HG03066 (cell line): ENCODE measurements around the gene RAB3IL1.
"Not testable (repeated sequence)": the region's sequence is repeated elsewhere in the genome, so short reads cannot be mapped to it uniquely, and the experiment has no call there.

ENCODE experiments used
- ATAC-seq: cut with Tn5 transposase; IDR thresholded peaks from one replicate; pipeline ENCODE4 v1.9.1; 2021; ENCODE audit warnings: low read depth; ENCODE audit not compliant: unreplicated experiment

Gene RAB3IL1, protein sequence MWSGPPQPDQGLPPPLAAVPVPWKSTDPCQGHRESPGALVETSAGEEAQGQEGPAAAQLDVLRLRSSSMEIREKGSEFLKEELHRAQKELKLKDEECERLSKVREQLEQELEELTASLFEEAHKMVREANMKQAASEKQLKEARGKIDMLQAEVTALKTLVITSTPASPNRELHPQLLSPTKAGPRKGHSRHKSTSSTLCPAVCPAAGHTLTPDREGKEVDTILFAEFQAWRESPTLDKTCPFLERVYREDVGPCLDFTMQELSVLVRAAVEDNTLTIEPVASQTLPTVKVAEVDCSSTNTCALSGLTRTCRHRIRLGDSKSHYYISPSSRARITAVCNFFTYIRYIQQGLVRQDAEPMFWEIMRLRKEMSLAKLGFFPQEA

DNA sequence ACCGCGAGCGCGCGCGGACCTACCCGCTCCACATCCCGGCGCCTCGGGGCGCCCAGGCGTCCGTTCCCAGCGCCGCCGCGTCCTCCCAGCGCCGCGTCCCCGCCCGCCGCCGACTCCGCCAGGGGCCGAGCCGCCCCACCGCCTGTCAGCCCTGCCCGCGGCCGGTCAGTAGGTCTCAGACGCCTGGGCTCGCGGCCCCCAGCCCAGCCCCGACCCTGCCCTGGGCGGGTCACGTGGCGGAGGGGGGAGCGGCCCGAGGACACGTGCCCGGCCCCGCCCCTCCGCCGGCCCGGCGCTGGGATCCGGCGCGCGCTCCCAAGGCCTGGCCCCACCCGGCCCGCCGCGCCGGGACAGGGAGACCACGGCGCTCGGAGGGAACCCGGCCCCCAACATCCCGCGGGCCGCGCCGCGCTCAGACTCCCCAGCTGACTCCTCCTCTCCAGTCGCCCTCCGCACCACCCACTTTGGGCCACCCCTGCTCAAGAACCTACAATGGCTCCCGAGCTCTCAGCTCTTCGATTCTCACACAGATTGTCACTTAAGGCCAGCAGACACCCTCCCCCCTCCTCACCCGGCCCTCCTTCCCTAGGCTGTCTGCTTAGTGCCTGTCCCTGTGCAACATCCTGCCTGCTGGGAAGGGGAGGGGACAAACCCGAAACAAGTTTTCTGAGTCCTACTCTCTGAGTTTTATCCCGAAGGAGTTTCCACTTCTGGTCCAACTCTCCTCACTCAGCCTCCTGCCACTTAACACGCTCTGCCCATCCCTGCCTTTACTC is at the start of gene RAB3IL1:
Gene RAB3IL1, minus strand, starts transcription at position 233 of the 776 bp plus-strand sequence. Its CDS starts 199 bp downstream, at position 34.
- no peak for ATAC-seq

DNA sequence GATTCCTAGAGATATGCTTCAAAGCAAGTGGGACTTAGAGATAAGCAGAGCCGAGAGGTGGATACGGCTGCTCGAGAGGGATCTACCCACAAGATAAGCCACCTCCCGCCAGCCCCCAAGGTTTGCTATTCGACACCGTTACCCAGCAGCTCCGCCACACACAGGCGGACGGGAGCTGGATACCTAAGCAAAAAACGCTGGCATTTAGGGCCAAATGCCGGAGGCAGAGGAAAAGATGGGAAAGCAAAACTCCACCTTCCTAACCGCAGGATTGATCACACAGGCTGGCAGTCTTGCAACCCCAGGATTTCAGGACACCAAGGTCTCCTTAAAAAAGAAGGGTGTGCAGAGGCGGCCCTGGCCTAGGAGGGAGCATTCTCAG is 49.4 kb upstream of the RAB3IL1 start:
- no peak for ATAC-seq

DNA sequence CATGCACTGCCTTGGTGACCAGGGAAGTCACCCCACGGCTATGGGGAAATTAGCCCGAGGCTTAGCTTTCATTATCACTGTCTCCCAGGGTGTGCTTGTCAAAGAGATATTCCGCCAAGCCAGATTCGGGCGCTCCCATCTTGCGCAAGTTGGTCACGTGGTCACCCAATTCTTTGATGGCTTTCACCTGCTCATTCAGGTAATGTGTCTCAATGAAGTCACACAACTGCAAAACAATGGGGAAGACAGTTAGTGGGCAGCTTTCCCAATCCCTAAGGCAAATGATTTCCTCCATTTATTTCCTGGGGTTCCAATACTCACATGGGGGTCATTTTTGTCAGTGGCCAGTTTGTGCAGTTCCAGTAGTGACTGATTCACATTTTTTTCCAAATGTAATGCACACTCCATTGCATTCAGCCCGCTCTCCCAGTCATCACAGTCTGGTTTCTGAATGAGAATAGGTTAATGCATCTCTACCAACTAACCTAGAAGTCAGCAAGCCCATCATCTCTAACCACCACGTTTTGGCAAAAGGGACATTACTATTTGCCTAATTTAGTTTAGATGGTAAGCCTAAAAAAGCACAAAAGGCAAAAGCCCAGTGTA is 47.4 kb upstream of the RAB3IL1 start:
- not testable (repeated sequence) for ATAC-seq

DNA sequence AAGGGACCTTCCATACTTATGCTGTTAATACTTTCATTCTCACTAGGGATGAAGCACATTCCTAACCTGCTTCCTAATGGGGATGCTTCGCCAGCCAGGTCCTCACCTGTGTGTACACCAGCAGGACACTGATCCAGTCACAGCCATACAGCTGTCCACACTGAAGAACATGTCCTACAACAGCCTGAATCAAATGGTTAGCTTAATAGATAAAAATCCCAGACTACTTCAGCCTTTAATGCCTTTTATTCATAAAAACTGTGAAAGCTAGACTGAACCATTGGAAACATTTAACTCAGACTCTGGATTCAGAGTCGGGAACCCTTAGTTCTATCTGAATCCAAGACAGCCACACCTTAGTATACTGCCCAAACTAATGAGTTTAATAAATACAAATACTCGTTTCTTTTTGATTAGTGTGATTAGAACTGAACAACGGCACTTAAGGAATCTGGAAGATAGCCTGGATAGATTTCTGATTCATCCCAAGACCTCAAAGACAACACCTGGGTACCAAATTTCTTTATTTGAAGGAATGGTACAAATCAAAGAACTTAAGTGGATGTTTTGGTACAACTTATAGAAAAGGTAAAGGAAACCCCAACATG is 46.8 kb upstream of the RAB3IL1 start:
- no peak for ATAC-seq

DNA sequence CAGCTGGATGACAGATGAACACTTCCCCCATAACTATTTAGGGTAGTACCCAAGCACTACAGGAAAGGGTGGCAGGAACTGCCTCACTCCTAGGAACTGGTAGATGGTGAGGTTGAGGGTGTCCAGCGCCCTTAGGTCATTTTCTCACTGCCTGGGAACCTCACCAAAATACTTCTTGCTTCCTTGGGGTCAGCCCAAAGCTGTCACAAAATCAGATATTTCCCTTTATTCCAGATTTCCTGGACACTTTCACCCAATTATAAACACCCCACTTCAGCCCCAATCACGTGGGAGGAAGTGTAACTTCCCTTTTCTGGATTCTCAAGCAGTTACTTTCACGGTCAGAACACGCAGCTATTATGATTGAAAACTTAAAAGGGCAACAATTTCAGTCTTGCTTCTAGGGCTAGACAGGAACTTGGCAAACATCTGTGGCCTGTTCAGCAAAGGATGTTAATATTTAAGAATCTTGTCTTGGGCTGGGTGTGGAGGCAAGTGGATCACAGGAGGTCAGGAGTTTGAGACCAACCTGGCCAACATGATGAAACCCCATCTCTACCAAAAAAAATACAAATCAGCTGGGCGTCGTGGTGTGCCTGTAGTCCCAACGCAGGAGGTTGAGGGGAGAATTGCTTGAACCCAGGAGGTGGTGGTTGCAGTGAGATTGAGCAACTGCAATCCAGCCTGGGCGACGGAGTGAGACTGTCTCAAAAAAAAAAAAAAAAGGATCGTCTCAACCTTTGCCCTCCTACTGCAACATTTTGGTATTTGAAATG is 46.1 kb upstream of the RAB3IL1 start:
- ATAC-seq, result no peak

DNA sequence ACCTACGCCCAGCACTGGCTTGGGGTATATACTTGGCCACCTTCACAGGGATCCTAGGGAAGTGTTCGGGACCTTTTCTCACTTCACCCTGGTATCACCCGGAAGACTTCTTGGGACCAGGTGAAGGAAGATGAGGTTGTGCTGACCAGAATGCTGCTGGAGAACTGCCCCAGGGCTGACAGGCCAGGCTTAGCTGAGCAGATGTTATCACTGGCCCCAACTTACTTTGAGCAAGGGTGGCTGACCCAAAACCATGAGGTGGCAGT is 45.6 kb upstream of the RAB3IL1 start:
- no peak for ATAC-seq

DNA sequence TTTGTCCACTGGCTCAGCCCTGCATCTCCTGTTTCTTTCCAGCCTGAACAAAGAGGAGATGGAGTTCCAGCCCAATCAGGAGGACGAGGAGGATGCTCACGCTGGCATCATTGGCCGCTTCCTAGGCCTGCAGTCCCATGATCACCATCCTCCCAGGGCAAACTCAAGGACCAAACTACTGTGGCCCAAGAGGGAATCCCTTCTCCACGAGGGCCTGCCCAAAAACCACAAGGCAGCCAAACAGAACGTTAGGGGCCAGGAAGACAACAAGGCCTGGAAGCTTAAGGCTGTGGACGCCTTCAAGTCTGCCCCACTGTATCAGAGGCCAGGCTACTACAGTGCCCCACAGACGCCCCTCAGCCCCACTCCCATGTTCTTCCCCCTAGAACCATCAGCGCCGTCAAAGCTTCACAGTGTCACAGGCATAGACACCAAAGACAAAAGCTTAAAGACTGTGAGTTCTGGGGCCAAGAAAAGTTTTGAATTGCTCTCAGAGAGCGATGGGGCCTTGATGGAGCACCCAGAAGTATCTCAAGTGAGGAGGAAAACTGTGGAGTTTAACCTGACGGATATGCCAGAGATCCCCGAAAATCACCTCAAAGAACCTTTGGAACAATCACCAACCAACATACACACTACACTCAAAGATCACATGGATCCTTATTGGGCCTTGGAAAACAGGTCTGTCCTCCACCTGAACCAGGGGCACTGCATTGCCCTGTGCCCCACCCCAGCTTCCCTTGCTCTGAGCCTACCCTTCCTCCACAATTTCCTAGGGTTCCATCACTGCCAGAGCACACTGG is 45.0 kb upstream of the RAB3IL1 start:
- no peak for ATAC-seq

DNA sequence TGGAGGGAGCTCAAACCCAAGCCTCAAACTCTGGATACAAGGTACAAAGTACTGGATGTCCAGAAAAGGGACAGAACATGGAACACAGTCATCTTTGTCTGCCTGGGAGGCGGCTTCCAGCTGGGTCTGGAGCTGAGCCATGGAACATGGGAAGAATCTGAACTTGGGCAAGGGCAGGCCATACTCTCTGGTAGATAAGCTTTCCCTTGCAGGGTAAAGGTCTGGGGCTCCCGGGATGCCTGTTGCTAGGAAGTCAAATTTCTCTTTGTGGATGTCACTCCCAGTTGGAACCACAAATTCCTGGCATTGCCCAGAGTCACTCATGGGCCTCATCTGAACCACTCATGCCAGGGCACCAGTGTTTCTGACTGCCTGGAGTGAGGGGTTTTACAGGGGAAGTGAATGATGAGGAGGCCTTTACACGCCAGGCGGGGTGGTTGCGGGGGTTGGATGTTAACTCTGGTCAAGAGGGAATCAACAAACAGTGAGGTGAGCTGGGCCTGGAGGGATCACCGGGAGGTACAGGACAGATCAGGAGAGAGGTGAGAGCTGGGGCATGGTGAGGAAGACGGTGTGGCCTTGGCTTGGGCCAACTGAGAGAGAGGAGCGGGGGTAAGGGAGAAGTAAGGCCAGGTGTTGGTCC is 44.3 kb upstream of the RAB3IL1 start:
- ATAC-seq, result no peak

DNA sequence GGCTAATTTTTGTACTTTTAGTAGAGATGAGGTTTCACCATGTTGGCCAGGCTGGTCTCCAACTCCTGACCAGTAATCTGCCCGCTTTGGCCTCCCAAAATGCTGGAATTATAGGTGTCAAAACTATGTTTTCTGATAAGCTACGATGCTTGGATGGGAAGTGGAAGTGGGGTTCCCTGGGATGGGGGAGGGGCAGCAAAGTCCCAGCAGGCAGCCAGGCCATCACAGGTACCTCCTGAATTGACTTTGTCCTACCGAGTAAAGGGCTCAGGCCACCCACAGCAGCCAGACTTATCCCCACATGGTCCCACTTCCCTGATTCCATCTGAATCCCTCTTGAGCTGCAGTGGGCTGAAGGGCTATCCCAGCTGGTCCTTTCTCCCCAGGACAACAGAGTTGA is 43.2 kb upstream of the RAB3IL1 start:
- no peak for ATAC-seq

DNA sequence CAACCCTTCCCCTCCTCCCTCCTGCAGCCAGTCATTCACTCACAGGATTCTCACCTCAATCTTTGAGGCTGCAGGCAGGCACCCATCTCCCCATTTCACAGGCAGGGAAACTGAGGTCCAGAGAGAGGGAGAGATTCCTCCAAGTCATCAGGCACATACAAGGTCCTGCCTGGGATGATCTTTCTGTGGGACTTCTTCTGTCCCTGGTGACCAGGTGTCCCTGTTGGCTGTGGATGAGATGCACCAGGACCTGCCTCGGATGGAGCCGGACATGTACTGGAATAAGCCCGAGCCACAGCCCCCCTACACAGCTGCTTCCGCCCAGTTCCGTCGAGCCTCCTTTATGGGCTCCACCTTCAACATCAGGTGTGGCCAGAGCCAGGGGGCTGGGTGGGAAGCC is 42.3 kb upstream of the RAB3IL1 start:
- ATAC-seq, result no peak

DNA sequence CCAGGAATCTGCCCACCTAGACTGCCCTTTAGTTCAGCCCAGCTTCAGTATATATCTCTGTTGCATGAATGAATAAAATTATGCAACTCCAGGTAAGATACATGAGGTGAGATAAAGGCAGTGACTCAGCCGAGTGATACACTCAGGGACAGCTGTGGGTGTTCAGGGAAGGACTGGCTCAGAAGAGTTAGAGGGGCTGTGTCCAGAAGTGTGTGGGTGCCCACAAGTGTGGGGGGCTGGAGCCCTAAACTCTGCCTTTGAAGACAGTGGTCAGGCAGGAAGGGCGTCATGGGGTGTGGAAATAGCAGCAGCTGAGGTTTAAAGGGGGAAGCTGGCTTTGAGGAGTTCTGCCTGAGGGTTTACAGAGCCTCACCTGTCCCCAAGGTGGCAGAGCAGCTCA is 41.7 kb upstream of the RAB3IL1 start:
- ATAC-seq, result no peak

DNA sequence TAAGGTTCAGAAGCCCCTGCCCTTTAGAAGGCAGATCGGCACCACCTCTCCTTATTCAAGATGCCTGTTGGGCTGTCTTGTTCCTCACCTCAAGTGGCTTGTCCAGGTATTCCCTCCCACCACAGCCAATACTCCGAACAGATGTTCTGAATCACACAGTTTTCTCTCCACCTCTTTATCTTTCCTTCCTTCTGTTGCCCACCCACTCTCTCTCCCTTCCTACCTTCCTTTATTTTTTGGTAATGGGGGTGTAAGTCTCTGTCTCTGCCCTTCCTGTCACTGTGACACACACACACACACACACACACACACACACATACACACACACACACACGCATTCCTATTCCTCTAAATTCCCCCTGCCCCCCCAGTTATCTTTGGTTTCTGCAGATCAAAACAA is 41.2 kb upstream of the RAB3IL1 start:
- no peak for ATAC-seq

DNA sequence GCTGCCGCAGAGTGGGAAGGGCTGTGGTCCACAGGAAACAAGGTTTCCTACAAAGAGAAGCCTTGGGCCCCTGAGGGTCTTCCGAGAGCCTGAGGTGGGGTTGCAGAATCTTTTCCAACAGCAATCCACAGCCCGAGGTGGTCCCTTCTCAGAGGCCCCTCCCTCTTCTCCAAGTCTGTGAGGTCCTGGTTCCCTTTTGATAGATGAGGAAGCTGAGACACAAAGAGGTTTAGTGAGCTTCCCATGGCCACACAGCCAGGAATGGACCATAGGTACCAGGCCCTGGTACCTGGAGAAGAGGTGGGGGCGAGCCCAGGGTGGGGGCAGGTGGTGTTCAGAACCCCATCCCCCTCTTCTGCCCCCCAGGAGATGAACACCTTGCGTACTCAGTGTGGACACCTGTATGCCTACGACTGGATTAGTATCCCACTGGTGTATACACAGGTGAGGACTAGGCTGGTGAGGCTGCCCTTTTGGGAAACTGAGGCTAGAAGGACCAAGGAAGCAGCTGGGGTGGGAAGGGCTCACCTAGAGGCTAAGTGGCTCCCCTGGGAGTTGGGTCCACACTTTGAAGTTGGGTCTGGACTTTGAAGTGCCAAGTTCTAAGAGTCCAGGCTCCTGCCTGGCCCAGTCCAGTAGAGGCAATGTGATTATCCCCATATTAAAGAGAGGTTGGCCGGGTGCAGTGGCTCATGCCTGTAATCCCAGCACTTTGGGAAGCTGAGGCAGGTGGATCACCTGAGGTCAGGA is 39.8 kb upstream of the RAB3IL1 start:
- ATAC-seq, result no peak

DNA sequence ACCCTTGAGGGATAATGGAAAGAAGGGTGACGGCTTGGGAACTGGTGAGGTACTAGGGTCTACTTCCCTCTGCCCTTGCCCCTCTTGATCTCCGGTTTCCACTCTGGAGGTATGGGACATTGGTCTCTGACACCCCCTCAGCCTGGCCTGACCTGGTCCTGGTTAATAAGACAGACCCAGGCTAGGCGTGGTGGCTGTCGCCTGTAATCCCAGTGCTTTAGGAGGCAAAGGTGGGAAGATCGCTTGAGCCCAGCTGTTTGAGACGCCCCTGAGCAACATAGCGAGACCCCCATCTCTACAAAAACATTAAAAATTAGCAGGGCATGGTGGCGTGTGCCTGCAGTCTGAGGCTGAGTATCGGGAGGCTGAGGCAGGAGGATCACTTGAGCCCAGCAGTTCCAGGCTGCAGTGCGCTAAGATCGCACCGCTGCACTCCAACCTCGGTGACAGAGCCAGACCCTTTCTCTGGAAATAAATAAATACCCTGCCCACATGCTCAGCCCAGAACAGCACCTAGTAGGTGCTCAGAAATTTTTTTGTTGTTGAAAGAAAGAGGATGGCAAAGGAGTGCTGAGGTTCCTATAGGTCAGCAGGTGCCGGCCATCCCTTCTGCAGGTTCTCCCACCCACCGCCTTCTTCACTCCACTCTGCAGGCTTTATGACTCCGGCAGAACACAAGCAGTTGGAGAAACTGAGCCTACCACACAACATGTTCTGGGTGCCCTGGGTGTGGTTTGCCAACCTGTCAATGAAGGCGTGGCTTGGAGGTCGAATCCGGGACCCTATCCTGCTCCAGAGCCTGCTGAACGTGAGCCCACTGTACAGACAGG is 39.0 kb upstream of the RAB3IL1 start:
- ATAC-seq, result no peak

DNA sequence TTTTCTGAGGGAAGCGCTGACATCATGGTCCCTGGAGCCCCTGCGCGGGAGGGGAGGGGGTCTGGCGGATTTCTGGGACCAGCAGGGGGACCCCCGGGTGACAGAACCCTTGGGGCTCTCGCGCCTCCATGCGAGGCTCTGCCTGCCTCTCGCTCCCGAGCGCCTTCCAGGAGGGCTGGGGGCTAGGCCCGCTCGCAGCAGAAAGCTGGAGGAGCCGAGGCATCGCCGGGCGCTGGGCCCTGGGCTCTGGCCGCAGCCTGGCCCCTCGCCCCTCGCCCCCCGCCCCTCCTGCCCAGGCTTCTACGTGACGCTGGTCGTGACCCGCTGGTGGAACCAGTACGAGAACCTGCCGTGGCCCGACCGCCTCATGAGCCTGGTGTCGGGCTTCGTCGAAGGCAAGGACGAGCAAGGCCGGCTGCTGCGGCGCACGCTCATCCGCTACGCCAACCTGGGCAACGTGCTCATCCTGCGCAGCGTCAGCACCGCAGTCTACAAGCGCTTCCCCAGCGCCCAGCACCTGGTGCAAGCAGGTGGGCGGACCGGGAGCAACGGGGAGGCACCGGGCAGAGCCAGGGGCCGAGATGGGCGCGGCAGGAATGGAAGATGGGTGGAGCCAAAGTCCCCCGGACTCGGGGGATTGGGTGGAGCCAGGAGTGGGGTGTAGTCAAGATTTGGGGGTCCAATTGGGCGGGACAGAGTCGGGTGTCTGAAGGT is 38.2 kb upstream of the RAB3IL1 start:
- no peak for ATAC-seq

DNA sequence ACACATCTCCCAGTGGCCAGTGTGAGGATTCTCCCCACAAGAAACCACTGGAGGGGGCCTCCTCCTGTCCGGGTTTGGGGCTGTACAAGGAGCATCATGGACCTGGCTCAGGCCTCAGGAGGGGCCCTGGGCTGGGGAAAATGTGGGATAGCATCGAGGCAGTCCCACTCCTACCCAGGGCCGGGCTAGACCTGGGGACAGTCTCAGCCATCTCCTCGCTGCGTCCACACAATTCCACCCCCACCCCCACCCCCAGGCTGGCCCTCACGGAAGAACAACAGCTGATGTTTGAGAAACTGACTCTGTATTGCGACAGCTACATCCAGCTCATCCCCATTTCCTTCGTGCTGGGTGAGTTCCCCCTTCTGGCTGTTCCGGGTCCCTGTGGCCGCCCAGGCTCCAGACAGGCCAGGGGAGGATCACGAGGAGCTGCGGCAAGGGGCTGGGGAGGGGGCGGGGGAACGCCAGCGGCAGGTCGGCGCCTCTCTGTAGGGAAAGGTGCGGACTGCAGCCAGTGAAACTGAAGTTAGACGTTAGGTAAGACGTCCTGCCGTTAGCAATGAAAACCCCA is 37.6 kb upstream of the RAB3IL1 start:
- ATAC-seq, result no peak
